Fibroblast of skin of abdomen (primary cell): Measurements from ENCODE around the gene SLC35A3. TPM values are rescaled to one million over a fixed set of nuclear protein-coding genes. Genes with fewer than 3 reads are reported as not detected.
"Not testable (repeated sequence)": the region's sequence is repeated elsewhere in the genome, so short reads cannot be mapped to it uniquely, and the experiment has no call there.

Source experiments
- DNase-seq: peaks from one replicate; pipeline ENCODE4 v3.0.0-alpha.2; 2013
- polyA plus RNA-seq, 2 experiments: library from polyadenylated mRNA; unstranded; fragments of 120-200 nt; gene quantifications; one replicate each; pipeline ENCODE4 v1.2.1, GENCODE V29; 2013; ENCODE audit not compliant: insufficient read length in 2 of 2

SLC35A3 gene
- 13.2 TPM for polyA plus RNA-seq (2013, experiment 1 of 2; ENCODE audit: insufficient read length)
- 13.0 TPM for polyA plus RNA-seq (2013, experiment 2 of 2; ENCODE audit: insufficient read length)

GRCh38 chr1:99969729-99970621, at the start of gene SLC35A3:
SLC35A3 (plus strand) TSS chr1:99969996; CDS start chr1:99993555, 23,559 bp downstream.
- DNase-seq: peak; percentile 69

GRCh38 chr1:99934801-99935200, 35.0 kb upstream of the SLC35A3 start:
- no peak for DNase-seq

DNA sequence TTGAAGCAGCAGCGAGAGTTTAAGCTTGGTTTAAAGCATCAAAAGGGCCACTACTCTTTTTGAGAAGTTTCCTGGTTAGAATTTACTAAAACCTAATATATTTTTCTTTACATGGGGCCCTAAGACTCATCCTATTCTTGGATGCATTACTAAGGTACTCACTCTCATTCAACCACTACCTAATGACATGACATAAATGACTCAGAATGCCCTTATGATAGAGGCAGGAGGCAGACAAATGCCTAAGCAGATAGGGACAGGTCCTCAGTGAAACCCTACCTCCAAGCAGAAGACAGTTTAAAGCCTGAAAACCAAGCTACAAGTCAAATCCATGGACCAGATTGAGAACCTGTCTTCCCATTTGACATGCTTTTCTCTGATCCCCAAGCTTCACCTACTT, 34.3 kb upstream of the SLC35A3 start:
- no peak for DNase-seq

GRCh38 chr1:99936071-99936470, 33.7 kb upstream of the SLC35A3 start:
- no peak for DNase-seq

DNA sequence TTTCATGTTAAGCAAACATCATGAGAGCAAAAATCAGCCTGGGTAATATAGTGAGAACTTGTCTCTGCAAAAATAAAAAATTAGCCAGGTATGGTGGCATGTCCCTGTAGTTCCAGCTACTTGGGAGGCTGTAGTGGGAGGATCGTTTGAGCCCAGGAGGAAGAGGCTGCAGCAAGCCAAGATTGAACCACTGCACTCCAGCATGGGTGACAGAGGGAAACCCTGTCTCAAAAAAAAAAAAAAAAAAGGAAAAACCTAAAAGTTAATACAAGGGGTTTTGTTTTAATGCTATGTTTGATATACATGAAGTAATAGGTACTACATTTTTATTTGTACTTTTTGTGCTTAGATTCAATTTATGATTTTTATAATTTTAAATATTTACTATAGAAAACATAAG, 27.1 kb upstream of the SLC35A3 start:
- DNase-seq: no peak

DNA sequence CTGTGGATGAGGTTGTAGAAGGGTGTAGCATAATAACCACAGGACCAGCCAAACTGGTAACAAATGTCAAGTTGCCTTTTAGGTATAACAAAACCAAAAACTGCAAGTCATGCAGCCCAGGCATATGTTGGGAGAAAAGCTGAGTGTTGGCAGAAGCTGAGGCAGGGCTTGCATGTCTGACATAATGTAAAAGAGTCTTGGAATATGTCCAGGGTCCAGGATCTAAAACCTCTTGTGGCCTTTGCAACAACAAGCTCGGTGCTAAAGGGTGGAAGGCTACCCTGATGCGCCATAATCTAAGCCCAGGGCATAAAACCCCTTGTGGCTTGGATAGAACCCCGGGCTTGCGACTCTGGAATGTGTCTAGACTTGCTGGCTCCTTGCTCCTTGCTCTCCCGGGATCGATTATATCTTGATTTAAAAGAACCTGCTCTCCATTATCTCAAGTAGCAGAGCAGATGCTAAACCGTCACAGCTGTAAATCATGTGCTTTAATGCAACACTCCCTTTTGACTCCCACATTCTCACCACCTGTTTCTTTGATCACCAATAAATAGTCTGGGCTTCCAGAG, 26.5 kb upstream of the SLC35A3 start:
- DNase-seq: peak; percentile 87

GRCh38 chr1:99944192-99944591, 25.6 kb upstream of the SLC35A3 start:
- DNase-seq: no peak

DNA sequence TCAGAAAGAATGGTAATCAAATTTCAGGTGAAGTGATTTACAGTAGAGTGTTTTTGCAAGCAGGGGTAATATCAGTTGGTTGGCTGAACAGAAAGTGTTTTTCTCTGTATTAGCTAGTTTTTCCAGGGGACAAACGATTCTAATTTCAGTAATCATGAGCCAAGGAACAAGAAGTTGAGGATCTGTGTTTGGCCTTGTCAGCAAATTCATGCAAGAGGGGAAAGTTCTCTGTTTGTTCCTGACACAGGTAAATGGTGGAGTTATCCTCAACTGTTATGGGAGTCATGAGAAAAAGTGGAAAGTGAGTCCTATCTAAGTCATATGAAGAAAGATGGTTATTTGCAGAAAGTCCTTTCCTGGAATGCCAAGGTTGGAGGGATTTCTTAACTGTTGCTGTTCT, 24.6 kb upstream of the SLC35A3 start:
- no peak for DNase-seq

DNA sequence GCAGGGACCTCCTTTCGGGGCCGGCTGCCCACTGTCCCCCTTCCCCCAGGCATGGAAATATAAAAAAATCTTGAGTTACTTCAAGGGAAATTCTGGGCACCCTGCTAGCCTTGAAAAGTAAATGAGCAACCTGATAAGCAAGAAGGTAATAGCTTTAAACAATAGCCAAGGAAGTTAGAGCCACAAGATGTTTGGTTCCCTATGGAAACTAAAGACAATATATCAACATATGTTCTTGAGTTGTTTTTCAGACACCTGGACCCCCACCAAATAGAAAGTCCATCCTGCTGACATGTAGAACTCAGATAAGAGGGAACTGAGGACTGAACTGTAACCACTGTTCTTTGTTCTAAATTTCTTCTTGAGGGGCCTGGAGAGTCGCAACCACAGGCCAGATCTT, 19.3 kb upstream of the SLC35A3 start:
- no peak for DNase-seq

DNA sequence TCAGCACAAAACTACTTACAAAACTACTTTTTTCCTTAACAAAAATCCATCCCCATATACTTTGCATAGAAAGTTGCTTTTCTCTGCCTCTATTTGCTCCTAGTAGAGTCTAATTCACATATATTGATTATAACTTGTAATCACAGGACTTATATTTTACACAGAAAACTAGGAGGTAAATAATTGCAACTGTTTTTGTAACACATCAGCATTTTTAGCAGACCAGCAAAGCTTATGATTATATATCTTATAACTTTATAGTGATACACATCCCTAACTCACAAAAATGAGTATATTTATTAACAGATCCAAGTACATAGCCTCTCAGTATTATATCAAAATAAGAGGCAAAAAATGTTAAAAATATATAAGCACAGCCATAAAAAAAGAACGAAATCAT, 17.3 kb upstream of the SLC35A3 start:
- no peak for DNase-seq

DNA sequence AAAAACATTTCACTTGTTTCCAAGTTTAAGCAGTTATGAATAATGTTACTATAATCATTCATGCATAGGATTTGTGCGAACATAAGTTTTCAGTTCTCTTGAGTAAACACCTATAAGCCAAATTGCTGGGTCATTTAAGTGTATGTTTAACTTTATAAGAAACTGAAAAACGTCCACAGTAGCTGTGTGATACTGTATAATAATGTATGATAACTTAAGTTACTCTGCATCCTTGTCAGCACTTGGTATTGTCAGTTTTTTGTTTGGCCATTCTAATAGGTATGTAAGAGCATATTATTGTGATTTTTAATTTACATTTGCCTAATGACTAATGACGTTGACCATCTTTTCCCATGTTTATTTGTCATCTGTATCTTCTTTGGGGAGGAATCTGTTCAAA, 14.4 kb upstream of the SLC35A3 start:
- DNase-seq: no peak

- DNase-seq: no peak
Observed at GRCh38 chr1:99956755-99957154, 13.0 kb upstream of the SLC35A3 start.

DNA sequence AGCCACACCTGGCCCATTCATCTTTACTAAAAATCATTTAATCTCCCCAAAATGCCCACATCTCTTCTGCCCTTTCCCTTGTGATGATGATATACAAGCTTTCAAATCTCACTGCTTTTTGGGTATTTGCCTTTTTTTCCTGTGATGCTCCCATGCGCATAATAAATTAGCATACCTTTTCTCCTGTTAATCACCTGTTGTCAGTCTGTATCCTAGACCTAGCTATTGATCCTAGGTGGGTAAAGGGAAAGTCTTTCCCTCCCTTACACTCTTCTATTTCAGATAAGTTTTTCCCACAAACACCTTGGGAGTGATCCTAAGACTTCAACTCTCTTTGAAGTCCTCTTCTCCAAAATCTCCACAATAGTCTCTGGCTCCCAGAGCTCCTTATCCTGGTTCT, 12.0 kb upstream of the SLC35A3 start:
- DNase-seq: no peak

DNA sequence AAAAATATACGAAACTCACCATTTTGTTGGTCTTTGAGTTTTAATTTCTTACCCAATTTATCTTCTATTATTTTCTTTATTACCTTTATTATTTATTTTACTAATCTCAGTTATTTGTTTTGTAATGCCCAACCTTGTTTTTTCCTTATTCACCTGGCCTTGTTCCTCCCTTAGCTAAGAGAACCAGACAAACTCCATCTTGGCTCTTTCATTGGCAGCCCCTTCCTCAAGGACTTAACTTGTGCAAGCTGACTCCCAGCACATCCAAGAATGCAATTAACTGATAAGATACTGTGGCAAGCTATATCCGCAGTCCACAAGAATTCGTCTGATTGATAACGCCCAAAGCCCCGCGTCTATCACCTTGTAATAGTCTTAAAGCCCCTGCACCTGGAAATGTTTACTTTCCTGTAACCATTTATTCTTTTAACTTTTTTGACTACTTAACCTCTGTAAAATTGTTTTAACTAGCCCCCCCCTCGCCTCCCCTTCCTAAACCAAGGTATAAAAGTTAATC, 10.5 kb upstream of the SLC35A3 start:
- not testable (repeated sequence) for DNase-seq

GRCh38 chr1:99960260-99960659, 9.5 kb upstream of the SLC35A3 start:
- DNase-seq: not testable (repeated sequence)

- DNase-seq: peak; percentile 56
Observed at GRCh38 chr1:99963041-99963795, 6.6 kb upstream of the SLC35A3 start.

DNA sequence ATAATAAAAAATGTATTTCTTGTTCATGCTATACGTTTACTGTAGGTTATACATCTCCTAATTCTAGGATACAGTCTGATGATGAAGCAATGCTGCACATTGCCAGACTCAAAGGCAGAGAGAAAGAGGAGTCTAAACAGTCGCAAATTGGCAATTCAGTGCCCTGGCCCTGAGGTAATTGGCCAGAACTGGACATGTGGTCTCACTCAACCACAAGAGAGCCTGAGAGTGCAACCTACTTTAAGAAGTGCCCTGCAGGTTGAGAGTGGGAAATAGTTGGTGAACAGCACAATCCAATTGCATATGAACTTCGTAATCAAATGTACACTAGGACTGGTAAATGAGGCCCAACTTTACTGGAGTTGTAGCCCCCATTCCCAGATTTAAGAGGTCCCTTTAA, 5.0 kb upstream of the SLC35A3 start:
- DNase-seq: no peak

- no peak for DNase-seq
Observed at GRCh38 chr1:99965646-99966375, 4.0 kb upstream of the SLC35A3 start.

GRCh38 chr1:99968214-99968613, 1.6 kb upstream of the SLC35A3 start:
- DNase-seq: no peak

DNA sequence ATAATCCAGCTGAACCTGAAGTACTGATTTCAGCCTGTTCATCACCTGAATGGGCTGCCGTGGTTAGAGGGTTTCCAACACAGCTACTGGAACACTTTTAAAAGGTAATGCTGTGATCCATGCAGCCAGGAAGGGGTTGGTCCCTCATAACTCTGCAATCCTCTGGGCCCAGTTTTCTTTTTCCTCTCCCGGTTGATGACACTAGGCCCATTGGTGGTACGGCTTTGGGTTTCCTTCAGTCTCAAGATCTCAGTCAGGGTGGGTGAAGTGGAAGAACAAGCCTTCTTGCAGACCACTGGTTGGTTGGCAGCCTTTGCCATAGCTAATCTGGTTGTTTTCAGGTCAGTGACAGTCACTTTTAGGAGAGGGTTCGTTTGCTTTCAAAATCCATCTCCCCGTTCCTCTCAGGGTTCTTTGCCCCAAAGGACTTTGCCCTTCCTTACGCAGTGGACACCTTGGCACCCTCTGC, 502 bp upstream of the SLC35A3 start:
- DNase-seq: peak; percentile 1

DNA sequence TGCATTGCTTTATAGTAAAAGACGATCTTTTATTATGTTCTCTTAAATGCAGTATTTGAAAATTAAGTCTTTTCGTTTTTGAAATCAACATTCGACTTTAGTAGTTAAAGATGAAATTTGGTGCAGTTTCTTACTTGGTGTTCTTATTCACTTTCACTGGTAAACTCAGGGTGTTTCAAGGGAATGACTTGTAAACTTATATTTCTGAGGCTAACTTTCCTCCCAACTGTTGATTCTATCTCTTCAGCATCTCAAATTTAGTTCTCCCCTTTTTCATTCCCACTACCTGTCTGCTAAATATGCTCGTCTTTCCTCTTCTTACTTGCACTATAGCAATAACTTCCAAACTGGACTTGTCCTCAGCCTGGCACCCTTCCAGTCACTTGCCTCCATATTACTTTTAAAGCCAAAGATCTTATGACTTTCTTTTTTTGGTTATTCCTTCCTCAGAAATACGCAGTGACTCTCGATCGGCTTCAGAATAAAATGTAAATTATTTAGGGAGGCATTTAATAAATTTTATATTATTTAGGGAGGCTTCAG, 988 bp downstream of the SLC35A3 start:
- DNase-seq: no peak

DNA sequence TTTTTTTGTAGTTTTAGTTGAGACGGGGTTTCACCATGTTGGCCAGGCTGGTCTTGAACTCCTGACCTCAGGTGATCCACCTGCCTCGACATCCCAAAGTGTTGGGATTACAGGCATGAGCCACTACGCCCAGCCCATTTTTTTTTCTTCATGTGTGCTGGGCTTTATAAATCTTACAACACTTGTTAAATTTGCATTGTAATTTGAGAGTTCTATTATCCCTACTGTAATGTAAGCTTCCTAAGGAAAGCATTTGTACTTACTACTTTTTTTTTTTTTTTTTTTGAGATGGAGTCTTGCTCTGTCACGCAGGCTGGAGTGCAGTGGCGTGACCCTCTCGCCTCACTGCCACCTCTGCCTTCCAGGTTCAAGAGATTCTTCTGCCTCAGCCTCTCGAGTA, 2.3 kb downstream of the SLC35A3 start:
- not testable (repeated sequence) for DNase-seq
